Neural progenitor cell (in vitro differentiated cells): ENCODE data around the gene ANKRD53. TPM values are rescaled to one million over a fixed set of nuclear protein-coding genes. Genes with fewer than 3 reads are reported as not detected.

Experiments used
- DNase-seq: peaks from one replicate; pipeline ENCODE4 v3.0.0-alpha.2; 2016; ENCODE audit warnings: low spot score
- H2AFZ ChIP-seq: fragments of 200-600 bp; sonication (generic); replicated peaks from 2 replicates; pipeline ENCODE4 v1.6.1; 2016; ENCODE audit warnings: antibody characterized with exemption
- H3F3A ChIP-seq: fragments of 200-600 bp; sonication (generic); 2 replicates; pipeline ENCODE4 v1.6.1; 2016; ENCODE audit warnings: antibody characterized with exemption, low read depth
- H3K27ac ChIP-seq: fragments of 200-600 bp; sonication (generic); 2 replicates; pipeline ENCODE4 v1.5.1; 2016; ENCODE audit warnings: mild to moderate bottlenecking
- H3K27me3 ChIP-seq: fragments of 200-600 bp; sonication (generic); 2 replicates; pipeline ENCODE4 v1.6.1; 2016; ENCODE audit warnings: mild to moderate bottlenecking, moderate library complexity
- H3K36me3 ChIP-seq: fragments of 200-600 bp; sonication (generic); 2 replicates; pipeline ENCODE4 v1.5.1; 2016
- H3K4me1 ChIP-seq: fragments of 200-600 bp; sonication (generic); 2 replicates; pipeline ENCODE4 v1.6.1; 2016; ENCODE audit warnings: mixed run types
- H3K4me2 ChIP-seq: fragments of 200-600 bp; sonication (generic); 2 replicates; pipeline ENCODE4 v1.6.1; 2016
- H3K4me3 ChIP-seq: fragments of 200-600 bp; sonication (generic); 2 replicates; pipeline ENCODE4 v1.5.1; 2016
- H3K79me2 ChIP-seq: fragments of 200-600 bp; sonication (generic); 2 replicates; pipeline ENCODE4 v1.6.1; 2016; ENCODE audit warnings: low read depth
- H3K9ac ChIP-seq: fragments of 200-600 bp; sonication (generic); 2 replicates; pipeline ENCODE4 v1.6.1; 2016
- H3K9me3 ChIP-seq: fragments of 200-600 bp; sonication (generic); 2 replicates; pipeline ENCODE4 v1.5.1; 2016; ENCODE audit warnings: low read depth
- H4K20me1 ChIP-seq: fragments of 200-600 bp; sonication (generic); 2 replicates; pipeline ENCODE4 v1.6.1; 2016; ENCODE audit warnings: low read depth
- H3K27ac Mint-ChIP-seq: 3 replicates; pipeline ENCODE4 v1.8.0; 2021; ENCODE audit warnings: mixed read lengths
- H3K27me3 Mint-ChIP-seq: 2 replicates; pipeline ENCODE4 v1.8.0; 2022; ENCODE audit warnings: low read depth, mild to moderate bottlenecking, inconsistent platforms, moderate library complexity, mixed read lengths; ENCODE audit not compliant: insufficient read depth
- H3K36me3 Mint-ChIP-seq: 3 replicates; pipeline ENCODE4 v1.8.0; 2021; ENCODE audit warnings: mixed read lengths
- H3K4me1 Mint-ChIP-seq: 3 replicates; pipeline ENCODE4 v1.8.0; 2021; ENCODE audit warnings: mixed read lengths
- H3K4me3 Mint-ChIP-seq: 3 replicates; pipeline ENCODE4 v1.8.0; 2021; ENCODE audit warnings: mild to moderate bottlenecking, moderate library complexity, mixed read lengths
- H3K9me3 Mint-ChIP-seq: 3 replicates; pipeline ENCODE4 v1.8.0; 2020; ENCODE audit warnings: mixed read lengths
- EZH2 ChIP-seq: fragments of 200-600 bp; sonication (generic); IDR thresholded peaks from 2 replicates; pipeline ENCODE4 v1.6.1; 2017; ENCODE audit warnings: antibody characterized with exemption, mild to moderate bottlenecking, moderate library complexity
- EZH2phosphoT487 ChIP-seq: fragments of 200-600 bp; sonication (generic); IDR thresholded peaks from 2 replicates; pipeline ENCODE4 v1.6.1; 2017; ENCODE audit warnings: antibody characterized with exemption
- total RNA-seq: library from RNA; depleted of rRNA; stranded (reverse); fragments of >200 nt; gene quantifications from 2 replicates; pipeline ENCODE4 v1.2.3, GENCODE V29; 2015; ENCODE audit warnings: low replicate concordance
- TF ChIP-seq, protein P1 (sequence below): fragments of 200-600 bp; sonication (generic); IDR thresholded peaks from 2 replicates; pipeline ENCODE4 v1.5.1; 2017; ENCODE audit warnings: antibody characterized with exemption, mild to moderate bottlenecking

ANKRD53 gene
- total RNA-seq, 1 donor from 2014 or later, result not detected

DNA sequence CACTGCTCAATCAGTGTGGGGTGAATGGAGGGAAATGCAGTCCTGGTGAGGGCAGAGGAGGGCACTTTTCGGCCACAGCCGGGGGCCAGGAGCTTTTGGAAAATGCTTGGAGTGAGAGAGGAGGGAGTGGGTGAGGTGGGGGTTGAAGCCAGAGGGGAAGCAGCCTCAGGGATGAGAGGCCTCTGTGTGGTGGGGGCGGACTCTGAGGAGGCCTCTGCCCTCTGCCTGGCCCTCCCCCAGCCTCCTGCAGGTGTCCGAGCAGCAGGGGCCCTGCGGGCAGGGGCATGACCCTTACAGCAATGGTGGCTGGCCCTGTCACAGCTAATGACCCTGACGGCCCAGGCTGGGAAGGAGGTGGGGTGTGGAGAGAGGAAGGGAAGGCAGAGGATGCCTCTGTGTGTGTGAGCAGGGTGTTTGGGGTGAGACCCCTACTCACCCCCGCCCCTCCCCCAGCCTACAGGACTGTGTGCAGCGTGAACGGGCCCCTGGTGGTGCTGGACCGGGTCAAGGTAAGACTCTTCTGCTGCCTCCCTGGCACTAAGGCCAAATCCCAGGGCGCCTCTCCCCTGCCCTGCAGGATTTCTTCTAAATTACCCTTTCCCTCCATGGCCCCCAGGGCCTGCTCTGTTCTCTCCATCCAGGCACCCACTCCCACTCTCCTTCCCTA, 35.1 kb upstream of the ANKRD53 start:
- Mint-ChIP-seq H3K9me3 (no peaks in the 10 kb centered on the region), H3K36me3 (peaks cover 1% of the 10 kb centered on the region), H3K27ac (no peak overlapping the region), H3K27me3 (peaks cover 28% of the 10 kb centered on the region), H3K4me1 (peaks cover 50% of the 10 kb centered on the region), H3K4me3 (no peak overlapping the region)
- TF ChIP-seq EZH2phosphoT487 (no peak), EZH2 (no peak)
- TF ChIP-seq, protein P1, sequence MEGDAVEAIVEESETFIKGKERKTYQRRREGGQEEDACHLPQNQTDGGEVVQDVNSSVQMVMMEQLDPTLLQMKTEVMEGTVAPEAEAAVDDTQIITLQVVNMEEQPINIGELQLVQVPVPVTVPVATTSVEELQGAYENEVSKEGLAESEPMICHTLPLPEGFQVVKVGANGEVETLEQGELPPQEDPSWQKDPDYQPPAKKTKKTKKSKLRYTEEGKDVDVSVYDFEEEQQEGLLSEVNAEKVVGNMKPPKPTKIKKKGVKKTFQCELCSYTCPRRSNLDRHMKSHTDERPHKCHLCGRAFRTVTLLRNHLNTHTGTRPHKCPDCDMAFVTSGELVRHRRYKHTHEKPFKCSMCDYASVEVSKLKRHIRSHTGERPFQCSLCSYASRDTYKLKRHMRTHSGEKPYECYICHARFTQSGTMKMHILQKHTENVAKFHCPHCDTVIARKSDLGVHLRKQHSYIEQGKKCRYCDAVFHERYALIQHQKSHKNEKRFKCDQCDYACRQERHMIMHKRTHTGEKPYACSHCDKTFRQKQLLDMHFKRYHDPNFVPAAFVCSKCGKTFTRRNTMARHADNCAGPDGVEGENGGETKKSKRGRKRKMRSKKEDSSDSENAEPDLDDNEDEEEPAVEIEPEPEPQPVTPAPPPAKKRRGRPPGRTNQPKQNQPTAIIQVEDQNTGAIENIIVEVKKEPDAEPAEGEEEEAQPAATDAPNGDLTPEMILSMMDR, result no peak
- Histone ChIP-seq H3K27ac (no peak overlapping the region), H3K9me3 (no peaks in the 10 kb centered on the region), H3F3A (peaks cover 18% of the 10 kb centered on the region), H3K9ac (no peak overlapping the region), H4K20me1 (peaks cover 23% of the 10 kb centered on the region), H3K79me2 (no peaks in the 10 kb centered on the region), H3K4me1 (peaks cover 48% of the 10 kb centered on the region), H3K4me3 (no peak overlapping the region), H3K27me3 (peaks cover 83% of the 10 kb centered on the region), H3K4me2 (peak overlapping the region; percentile 66), H3K36me3 (no peaks in the 10 kb centered on the region), H2AFZ (no peak overlapping the region)
- peak; percentile 51 for DNase-seq

- Histone ChIP-seq H4K20me1 (peaks cover 23% of the 10 kb centered on the region), H3K79me2 (no peaks in the 10 kb centered on the region), H3K9me3 (no peaks in the 10 kb centered on the region), H3K9ac (no peak overlapping the region), H3K27me3 (peaks cover 91% of the 10 kb centered on the region), H3K4me3 (no peak overlapping the region), H3K27ac (no peak overlapping the region), H3K4me1 (peaks cover 39% of the 10 kb centered on the region), H3F3A (peaks cover 21% of the 10 kb centered on the region), H3K36me3 (no peaks in the 10 kb centered on the region), H3K4me2 (no peak overlapping the region), H2AFZ (no peak overlapping the region)
- Mint-ChIP-seq H3K27ac (no peak overlapping the region), H3K4me1 (peaks cover 46% of the 10 kb centered on the region), H3K27me3 (peaks cover 28% of the 10 kb centered on the region), H3K4me3 (no peak overlapping the region), H3K36me3 (peaks cover 1% of the 10 kb centered on the region), H3K9me3 (no peaks in the 10 kb centered on the region)
- TF ChIP-seq, protein P1, result no peak
- TF ChIP-seq EZH2phosphoT487 (no peak), EZH2 (no peak)
- DNase-seq, result no peak
Observed at GRCh38 chr2:70944111-70944690, 34.2 kb upstream of the ANKRD53 start.

- H3K9me3 ChIP-seq, result no peaks in the 10 kb centered on the region
- Mint-ChIP-seq H3K27ac (no peak overlapping the region), H3K4me3 (no peak overlapping the region), H3K9me3 (no peaks in the 10 kb centered on the region), H3K36me3 (no peaks in the 10 kb centered on the region), H3K4me1 (peaks cover 35% of the 10 kb centered on the region), H3K27me3 (peaks cover 24% of the 10 kb centered on the region)
- H2AFZ ChIP-seq, result no peak overlapping the region
- H3K27me3 ChIP-seq, result peaks cover 92% of the 10 kb centered on the region
- peak; percentile 39 for TF ChIP-seq EZH2phosphoT487
- peak; percentile 29 for TF ChIP-seq EZH2
- TF ChIP-seq, protein P1, result peak; percentile 93
- peak; percentile 84 for DNase-seq
- H4K20me1 ChIP-seq, result peaks cover 17% of the 10 kb centered on the region
- H3K36me3 ChIP-seq, result no peaks in the 10 kb centered on the region
- no peak overlapping the region for H3K4me3 ChIP-seq
- H3K79me2 ChIP-seq, result no peaks in the 10 kb centered on the region
- H3F3A ChIP-seq, result peaks cover 14% of the 10 kb centered on the region
- H3K27ac ChIP-seq, result no peak overlapping the region
- no peak overlapping the region for H3K9ac ChIP-seq
- H3K4me1 ChIP-seq, result peaks cover 23% of the 10 kb centered on the region
- no peak overlapping the region for H3K4me2 ChIP-seq
Observed at GRCh38 chr2:70946832-70947442, 31.5 kb upstream of the ANKRD53 start.
